ENCODE measurements around the gene PRKAG1.

PRKAG1 gene

GRCh38 chr12:49059299-49060171 is 41.0 kb upstream of the PRKAG1 start:
- TF ChIP-seq CTCF (IDR thresholded peaks at IDR 0.05; ENCODE audit: insufficient read depth, missing control alignments), result no peak
- FAIRE-seq (no peak), DNase-seq (ENCODE audit: insufficient read length, low spot score) (no peak)

DNA sequence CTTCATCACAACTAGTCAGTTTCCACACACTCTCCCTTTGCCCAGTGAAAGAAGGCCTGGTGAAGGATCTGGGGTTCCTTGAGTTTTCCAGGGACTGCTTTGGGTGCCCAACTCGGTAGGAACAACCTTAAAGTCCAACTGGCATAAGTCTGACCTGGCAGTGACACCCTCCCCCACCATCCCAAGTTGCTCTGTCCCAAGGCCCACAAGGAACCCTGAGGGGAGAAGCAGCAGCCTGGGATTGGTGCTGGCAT is 40.4 kb upstream of the PRKAG1 start:
- DNase-seq (ENCODE audit: insufficient read length, low spot score) (no peak), FAIRE-seq (no peak)
- TF ChIP-seq CTCF (IDR thresholded peaks at IDR 0.05; ENCODE audit: insufficient read depth, missing control alignments), result no peak

DNA sequence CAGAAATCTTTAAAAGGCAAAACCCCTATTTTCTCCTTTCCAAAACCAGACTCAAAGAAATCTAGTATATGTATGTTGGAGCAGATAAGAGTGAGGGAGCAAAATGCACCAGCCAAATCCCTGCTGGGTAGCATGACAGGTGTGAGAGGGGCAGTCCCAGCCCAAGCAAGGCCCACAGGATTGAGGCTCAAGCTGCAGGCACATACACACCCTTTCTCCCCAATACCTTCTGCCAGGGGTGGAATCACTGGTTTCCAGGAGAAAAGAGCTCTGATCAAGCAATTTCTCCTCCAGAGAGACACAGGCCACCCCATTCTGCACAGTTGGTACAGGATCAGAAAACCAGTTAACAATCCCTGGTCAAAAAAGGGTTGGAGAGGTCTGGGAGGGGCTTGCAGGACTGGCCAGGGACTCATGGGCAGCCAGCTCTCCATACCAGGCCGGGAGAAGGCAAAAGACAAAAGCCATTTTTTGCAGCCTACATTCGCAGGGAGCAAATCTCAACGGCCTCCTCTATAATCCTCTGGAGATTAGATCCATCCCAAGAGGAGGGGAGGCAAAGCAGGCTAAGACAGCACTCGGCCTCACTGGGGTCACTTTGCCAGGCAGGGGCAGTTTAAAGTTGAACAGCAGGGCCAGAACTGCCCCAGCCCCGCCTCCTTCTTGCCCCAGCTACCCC is 39.9 kb upstream of the PRKAG1 start:
- DNase-seq (ENCODE audit: insufficient read length, low spot score) (peak; percentile 90), FAIRE-seq (no peak)
- TF ChIP-seq CTCF (IDR thresholded peaks at IDR 0.05; ENCODE audit: insufficient read depth, missing control alignments), result no peak

DNA sequence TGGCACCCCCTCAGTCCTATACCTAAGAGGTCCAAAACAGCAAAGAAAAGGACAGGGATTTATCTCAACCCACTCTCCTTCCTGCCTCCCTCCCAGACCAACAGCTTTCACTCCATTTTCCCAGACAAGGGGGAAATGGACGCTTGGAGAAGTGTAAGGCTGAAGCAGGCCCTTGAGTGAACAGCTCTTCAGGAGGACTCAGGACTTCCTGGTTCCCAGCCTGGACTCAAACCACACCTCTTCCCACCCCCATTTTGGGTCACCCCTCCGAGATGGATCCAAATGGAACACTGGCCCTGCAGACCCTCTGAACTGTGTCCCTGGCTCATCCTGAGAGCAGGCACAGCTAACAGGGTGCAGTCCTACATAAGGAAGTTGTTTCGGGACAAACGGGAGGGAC is 39.3 kb upstream of the PRKAG1 start:
- TF ChIP-seq CTCF (IDR thresholded peaks at IDR 0.05; ENCODE audit: insufficient read depth, missing control alignments), result no peak
- no peak for DNase-seq (ENCODE audit: insufficient read length, low spot score)
- FAIRE-seq, result no peak

DNA sequence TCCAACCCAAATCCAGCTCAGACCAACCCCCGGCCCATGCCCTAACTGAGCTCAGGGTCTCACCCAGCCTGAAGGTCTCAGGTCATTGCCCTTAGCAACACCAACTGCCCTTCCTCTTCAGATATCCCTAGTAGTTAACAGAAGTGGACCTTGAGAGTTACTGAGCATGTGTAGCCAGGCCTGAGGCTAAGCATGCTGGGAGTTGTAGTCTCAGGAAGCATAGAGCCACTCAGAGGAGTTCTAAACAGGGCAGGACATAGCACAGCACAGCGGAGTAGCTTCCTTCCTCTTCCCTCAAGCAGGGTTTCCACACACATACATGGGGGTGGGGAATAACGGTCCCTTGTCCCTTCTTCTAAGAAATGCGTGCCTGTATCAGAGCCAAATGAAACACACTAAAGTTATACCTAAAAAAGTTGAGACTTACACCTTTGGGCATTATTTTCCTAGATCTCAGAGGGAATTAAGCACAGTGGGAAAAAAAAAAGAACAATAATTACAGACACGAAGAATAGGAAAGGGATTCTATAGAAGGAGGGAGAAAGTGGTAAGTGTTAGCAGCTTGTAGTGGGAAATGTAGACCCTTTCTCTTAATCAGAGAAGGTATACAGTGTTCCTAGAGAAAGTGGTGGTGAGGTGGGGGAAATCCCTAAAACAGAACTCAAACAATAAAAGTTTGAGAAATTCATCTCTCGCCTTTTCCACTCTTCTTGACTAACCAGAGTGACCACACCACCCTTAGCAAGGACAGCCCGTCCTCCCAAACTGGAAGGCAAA is 37.6 kb upstream of the PRKAG1 start:
- FAIRE-seq (peak; percentile 11), DNase-seq (ENCODE audit: insufficient read length, low spot score) (peak; percentile 76)
- no peak for TF ChIP-seq CTCF (IDR thresholded peaks at IDR 0.05; ENCODE audit: insufficient read depth, missing control alignments)

GRCh38 chr12:49055092-49055491 is 36.5 kb upstream of the PRKAG1 start:
- no peak for TF ChIP-seq CTCF (IDR thresholded peaks at IDR 0.05; ENCODE audit: insufficient read depth, missing control alignments)
- no peak for FAIRE-seq
- no peak for DNase-seq (ENCODE audit: insufficient read length, low spot score)

Measured in D721Med (cell line).